Tibial artery (tissue), 4 donors: ENCODE data around the gene HMCN2.

Experiments
- DNase-seq, 2 donors: peaks; one replicate each; pipeline ENCODE4 v3.0.0-alpha.2; 2019
- H3K27ac ChIP-seq, 2 donors: fragments of 200-600 bp; sonication (generic) in 1 of 2; 1 replicate in 1 of 2; 2 replicates in 1 of 2; pipeline ENCODE4 v1.5.1; 2018 to 2019; ENCODE audit warnings: mild to moderate bottlenecking in 1 of 2
- H3K27me3 ChIP-seq, 2 donors: fragments of 200-600 bp; sonication (generic) in 1 of 2; one replicate each; pipeline versions ENCODE4 v1.5.1 to v1.6.0; 2016 to 2019
- H3K36me3 ChIP-seq, 3 donors: fragments of 200-600 bp; sonication (generic) in 2 of 3; one replicate each; pipeline ENCODE4 v1.5.1; 2016 to 2019; ENCODE audit warnings: mild to moderate bottlenecking in 2 of 3
- H3K4me1 ChIP-seq, 4 donors: fragments of 200-600 bp; sonication (generic) in 2 of 4; 1 replicate in 3 of 4; 2 replicates in 1 of 4; pipeline ENCODE4 v1.5.1; 2016 to 2019
- H3K4me3 ChIP-seq, 2 donors: fragments of 200-600 bp; sonication (generic) in 1 of 2; 1 replicate in 1 of 2; 2 replicates in 1 of 2; pipeline ENCODE4 v1.5.1; 2018 to 2019; ENCODE audit warnings: mild to moderate bottlenecking in 2 of 2
- H3K9me3 ChIP-seq, 3 donors: fragments of 200-600 bp; sonication (generic) in 1 of 3; one replicate each; pipeline ENCODE4 v1.5.1; 2016 to 2019
- CTCF ChIP-seq, 2 experiments: fragments of 200-600 bp in 1 of 2; fragments of 450-650 bp in 1 of 2; IDR thresholded peaks; one replicate each; pipeline ENCODE4 v1.5.1; 2017 to 2019; ENCODE audit warnings: antibody characterized with exemption in 2 of 2, mild to moderate bottlenecking in 1 of 2, moderate library complexity in 1 of 2
- intact Hi-C: fragments of 100-400 bp; cut with DNase I; formaldehyde crosslinking; loops from one replicate; pipeline ENCODE4 v1.15.0; 2023; ENCODE audit warnings: low total_unique reads

Gene HMCN2

GRCh38 chr9:130437011-130437789 is 171.6 kb downstream of the HMCN2 start:
- peaks cover 0 to 13% (median 9%) of the 10 kb centered on the region in 4 donors for H3K4me1 ChIP-seq
- no peak for TF ChIP-seq CTCF (IDR thresholded peaks at IDR 0.05)
- H3K9me3 ChIP-seq = peaks cover 5 to 10% (median 8%) of the 10 kb centered on the region in 3 donors
- intact Hi-C loops = no loop called here
- no peak for DNase-seq
- no peak overlapping the region for H3K27ac ChIP-seq
- H3K4me3 ChIP-seq = no peak overlapping the region
- H3K36me3 ChIP-seq = no peaks in the 10 kb centered on the region
- peaks cover 0 to 35% of the 10 kb centered on the region in 2 donors for H3K27me3 ChIP-seq

- H3K27me3 ChIP-seq = peaks cover 0 to 22% of the 10 kb centered on the region in 2 donors
- no peaks in the 10 kb centered on the region for H3K36me3 ChIP-seq
- H3K27ac ChIP-seq = no peak overlapping the region
- peaks cover 5 to 11% (median 9%) of the 10 kb centered on the region in 3 donors for H3K9me3 ChIP-seq
- intact Hi-C loops = no loop called here
- peaks cover 0 to 4% (median 3%) of the 10 kb centered on the region in 4 donors for H3K4me1 ChIP-seq
- DNase-seq = no peak
- H3K4me3 ChIP-seq = no peak overlapping the region
- TF ChIP-seq CTCF (IDR thresholded peaks at IDR 0.05) = no peak
These were observed 172.9 kb downstream of the HMCN2 start for GRCh38 chr9:130438382-130438981.

- H3K27me3 ChIP-seq = peaks cover 0 to 10% of the 10 kb centered on the region in 2 donors
- H3K4me3 ChIP-seq = no peak overlapping the region
- H3K27ac ChIP-seq = no peak overlapping the region
- no peak for TF ChIP-seq CTCF (IDR thresholded peaks at IDR 0.05)
- no peak for DNase-seq
- intact Hi-C loops = no loop called here
- H3K36me3 ChIP-seq = no peaks in the 10 kb centered on the region
- peaks cover 5 to 11% (median 9%) of the 10 kb centered on the region in 3 donors for H3K9me3 ChIP-seq
- H3K4me1 ChIP-seq = peaks cover 0 to 19% (median 15%) of the 10 kb centered on the region in 4 donors
These were observed 175.5 kb downstream of the HMCN2 start for GRCh38 chr9:130441031-130441430.

- intact Hi-C loops = no loop called here
- no peak for TF ChIP-seq CTCF (IDR thresholded peaks at IDR 0.05)
- no peak overlapping the region for H3K4me3 ChIP-seq
- no peak for DNase-seq
- H3K9me3 ChIP-seq = peaks cover 5 to 11% (median 9%) of the 10 kb centered on the region in 3 donors
- H3K36me3 ChIP-seq = no peaks in the 10 kb centered on the region
- peaks cover 0 to 3% of the 10 kb centered on the region in 2 donors for H3K27me3 ChIP-seq
- H3K4me1 ChIP-seq = peaks cover 0 to 38% (median 33%) of the 10 kb centered on the region in 4 donors
- H3K27ac ChIP-seq = no peak overlapping the region
These were observed 177.3 kb downstream of the HMCN2 start for GRCh38 chr9:130442746-130443455.

- intact Hi-C loops = no loop called here
- DNase-seq = no peak
- Histone ChIP-seq H3K27me3 (peaks cover 0 to 2% of the 10 kb centered on the region in 2 donors), H3K4me3 (no peak overlapping the region), H3K9me3 (peaks cover 5 to 11% (median 9%) of the 10 kb centered on the region in 3 donors), H3K36me3 (no peaks in the 10 kb centered on the region), H3K27ac (no peak overlapping the region), H3K4me1 (peaks cover 0 to 41% (median 33%) of the 10 kb centered on the region in 4 donors)
- TF ChIP-seq CTCF (IDR thresholded peaks at IDR 0.05) = no peak
These were observed 177.9 kb downstream of the HMCN2 start for GRCh38 chr9:130443456-130443801.
